WTC11 (cell line): ENCODE results near the gene TRAPPC8. TPM values are rescaled to one million over a fixed set of nuclear protein-coding genes. Genes with fewer than 3 reads are reported as not detected.
A peak's percentile ranks its signal among the peaks of the same experiment; 100 is the strongest.
"Not testable (repeated sequence)": the region's sequence is repeated elsewhere in the genome, so short reads cannot be mapped to it uniquely, and the experiment has no call there.

ENCODE experiments used
- ATAC-seq: fragments of 200-7000 bp; cut with Tn5 transposase; 2 replicates; pipeline ENCODE4 v1.10.0; 2021; ENCODE audit warnings: mild to moderate bottlenecking, moderate library complexity
- CTCF ChIA-PET: fragments of 300-600 bp; sonication (Branson Sonifier 250); formaldehyde crosslinking; loops from one replicate; lab custom pipeline; 2021; ENCODE audit warnings: antibody characterized with exemption; lab: Charles Lee
- POLR2A ChIA-PET: fragments of 350-600 bp; sonication (Branson Sonifier 250); formaldehyde crosslinking; loops from one replicate; lab custom pipeline; 2021; ENCODE audit warnings: antibody characterized with exemption; lab: Charles Lee
- DNase-seq: peaks from one replicate; pipeline ENCODE4 v3.0.0; 2021; ENCODE audit warnings: low spot score
- H3K27ac Mint-ChIP-seq: 2 replicates; pipeline ENCODE4 v1.8.0; 2021; ENCODE audit warnings: mixed read lengths
- H3K27me3 Mint-ChIP-seq: 2 replicates; pipeline ENCODE4 v1.8.0; 2021; ENCODE audit warnings: low read depth, mild to moderate bottlenecking, moderate library complexity, mixed read lengths
- H3K36me3 Mint-ChIP-seq: 2 replicates; pipeline ENCODE4 v1.8.0; 2021; ENCODE audit warnings: mixed read lengths
- H3K4me1 Mint-ChIP-seq: 2 replicates; pipeline ENCODE4 v1.8.0; 2022; ENCODE audit warnings: mixed read lengths
- H3K4me3 Mint-ChIP-seq: 2 replicates; pipeline ENCODE4 v1.8.0; 2021; ENCODE audit warnings: mild to moderate bottlenecking, moderate library complexity, mixed read lengths
- H3K9me3 Mint-ChIP-seq: 2 replicates; pipeline ENCODE4 v1.8.0; 2021; ENCODE audit warnings: mixed read lengths
- E2F1 ChIP-seq: sonication (generic); formaldehyde crosslinking; IDR thresholded peaks from 2 replicates; pipeline ENCODE4 v1.8.0; 2022; ENCODE audit warnings: mild to moderate bottlenecking, missing genetic modification reagents
- FOXK1 ChIP-seq: sonication (generic); formaldehyde crosslinking; IDR thresholded peaks from 2 replicates; pipeline ENCODE4 v1.8.0; 2022; ENCODE audit warnings: mild to moderate bottlenecking, moderate library complexity, missing genetic modification reagents
- GABPB1 ChIP-seq: sonication (generic); formaldehyde crosslinking; IDR thresholded peaks from 2 replicates; pipeline ENCODE4 v1.8.1; 2023; ENCODE audit warnings: mild to moderate bottlenecking, missing genetic modification reagents
- GRHL2 ChIP-seq: fragments of 250-450 bp; sonication (Bioruptor Pico); IDR thresholded peaks from 2 replicates; pipeline ENCODE4 v1.8.0; 2022; ENCODE audit warnings: mild to moderate bottlenecking, moderate library complexity; ENCODE audit not compliant: insufficient replicate concordance, severe bottlenecking
- MXD4 ChIP-seq: fragments of 250-450 bp; sonication (Bioruptor Pico); IDR thresholded peaks from 2 replicates; pipeline ENCODE4 v1.8.0; 2021; ENCODE audit warnings: mild to moderate bottlenecking, moderate library complexity, borderline replicate concordance
- MYBL2 ChIP-seq: sonication (generic); formaldehyde crosslinking; IDR thresholded peaks from 2 replicates; pipeline ENCODE4 v1.8.1; 2023; ENCODE audit warnings: mild to moderate bottlenecking, moderate library complexity, missing genetic modification reagents
- total RNA-seq: library from RNA; stranded (reverse); gene quantifications from 3 replicates; pipeline ENCODE4 v1.2.3, GENCODE V29; 2021
- TF ChIP-seq, protein P1 (sequence below): fragments of 250-450 bp; sonication (Bioruptor Pico); IDR thresholded peaks from 2 replicates; pipeline ENCODE4 v1.9.0; 2021; ENCODE audit warnings: moderate library complexity, mild to moderate bottlenecking, inconsistent platforms, borderline replicate concordance
- TF ChIP-seq, protein P2 (sequence below): sonication (generic); formaldehyde crosslinking; IDR thresholded peaks from 2 replicates; pipeline ENCODE4 v1.8.0; 2023; ENCODE audit warnings: missing genetic modification reagents, mild to moderate bottlenecking, borderline replicate concordance
- TF ChIP-seq, protein P3 (sequence below): sonication (generic); formaldehyde crosslinking; IDR thresholded peaks from 2 replicates; pipeline ENCODE4 v1.8.0; 2023; ENCODE audit warnings: missing genetic modification reagents
- TF ChIP-seq, protein P4 (sequence below): sonication (generic); formaldehyde crosslinking; IDR thresholded peaks from 2 replicates; pipeline ENCODE4 v1.8.1; 2022; ENCODE audit warnings: low read depth, missing genetic modification reagents, borderline replicate concordance

TRAPPC8 gene
- total RNA-seq, 1 experiment from 2014 or later: 56.3 TPM

GRCh38 chr18:31931886-31932240 is 11.1 kb downstream of the TRAPPC8 start (continued):
- TF ChIP-seq, protein P1, sequence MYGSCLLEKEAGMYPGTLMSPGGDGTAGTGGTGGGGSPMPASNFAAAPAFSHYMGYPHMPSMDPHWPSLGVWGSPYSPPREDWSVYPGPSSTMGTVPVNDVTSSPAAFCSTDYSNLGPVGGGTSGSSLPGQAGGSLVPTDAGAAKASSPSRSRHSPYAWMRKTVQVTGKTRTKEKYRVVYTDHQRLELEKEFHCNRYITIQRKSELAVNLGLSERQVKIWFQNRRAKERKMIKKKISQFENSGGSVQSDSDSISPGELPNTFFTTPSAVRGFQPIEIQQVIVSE: no peak
- no peak for TF ChIP-seq MYBL2 (CRISPR knock-in tag)
- TF ChIP-seq GRHL2 (CRISPR knock-in tag): no peak
- TF ChIP-seq, protein P2, sequence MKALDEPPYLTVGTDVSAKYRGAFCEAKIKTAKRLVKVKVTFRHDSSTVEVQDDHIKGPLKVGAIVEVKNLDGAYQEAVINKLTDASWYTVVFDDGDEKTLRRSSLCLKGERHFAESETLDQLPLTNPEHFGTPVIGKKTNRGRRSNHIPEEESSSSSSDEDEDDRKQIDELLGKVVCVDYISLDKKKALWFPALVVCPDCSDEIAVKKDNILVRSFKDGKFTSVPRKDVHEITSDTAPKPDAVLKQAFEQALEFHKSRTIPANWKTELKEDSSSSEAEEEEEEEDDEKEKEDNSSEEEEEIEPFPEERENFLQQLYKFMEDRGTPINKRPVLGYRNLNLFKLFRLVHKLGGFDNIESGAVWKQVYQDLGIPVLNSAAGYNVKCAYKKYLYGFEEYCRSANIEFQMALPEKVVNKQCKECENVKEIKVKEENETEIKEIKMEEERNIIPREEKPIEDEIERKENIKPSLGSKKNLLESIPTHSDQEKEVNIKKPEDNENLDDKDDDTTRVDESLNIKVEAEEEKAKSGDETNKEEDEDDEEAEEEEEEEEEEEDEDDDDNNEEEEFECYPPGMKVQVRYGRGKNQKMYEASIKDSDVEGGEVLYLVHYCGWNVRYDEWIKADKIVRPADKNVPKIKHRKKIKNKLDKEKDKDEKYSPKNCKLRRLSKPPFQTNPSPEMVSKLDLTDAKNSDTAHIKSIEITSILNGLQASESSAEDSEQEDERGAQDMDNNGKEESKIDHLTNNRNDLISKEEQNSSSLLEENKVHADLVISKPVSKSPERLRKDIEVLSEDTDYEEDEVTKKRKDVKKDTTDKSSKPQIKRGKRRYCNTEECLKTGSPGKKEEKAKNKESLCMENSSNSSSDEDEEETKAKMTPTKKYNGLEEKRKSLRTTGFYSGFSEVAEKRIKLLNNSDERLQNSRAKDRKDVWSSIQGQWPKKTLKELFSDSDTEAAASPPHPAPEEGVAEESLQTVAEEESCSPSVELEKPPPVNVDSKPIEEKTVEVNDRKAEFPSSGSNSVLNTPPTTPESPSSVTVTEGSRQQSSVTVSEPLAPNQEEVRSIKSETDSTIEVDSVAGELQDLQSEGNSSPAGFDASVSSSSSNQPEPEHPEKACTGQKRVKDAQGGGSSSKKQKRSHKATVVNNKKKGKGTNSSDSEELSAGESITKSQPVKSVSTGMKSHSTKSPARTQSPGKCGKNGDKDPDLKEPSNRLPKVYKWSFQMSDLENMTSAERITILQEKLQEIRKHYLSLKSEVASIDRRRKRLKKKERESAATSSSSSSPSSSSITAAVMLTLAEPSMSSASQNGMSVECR (CRISPR knock-in tag): no peak
- TF ChIP-seq FOXK1 (CRISPR knock-in tag): no peak

- TF ChIP-seq E2F1: no peak
- TF ChIP-seq, protein P3, sequence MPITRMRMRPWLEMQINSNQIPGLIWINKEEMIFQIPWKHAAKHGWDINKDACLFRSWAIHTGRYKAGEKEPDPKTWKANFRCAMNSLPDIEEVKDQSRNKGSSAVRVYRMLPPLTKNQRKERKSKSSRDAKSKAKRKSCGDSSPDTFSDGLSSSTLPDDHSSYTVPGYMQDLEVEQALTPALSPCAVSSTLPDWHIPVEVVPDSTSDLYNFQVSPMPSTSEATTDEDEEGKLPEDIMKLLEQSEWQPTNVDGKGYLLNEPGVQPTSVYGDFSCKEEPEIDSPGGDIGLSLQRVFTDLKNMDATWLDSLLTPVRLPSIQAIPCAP (CRISPR knock-in tag): no peak
- no peak for TF ChIP-seq MXD4 (CRISPR knock-in tag)
- ChIA-PET CTCF (no interaction called here), POLR2A (no interaction called here)
- peaks cover 29% of the 10 kb centered on the region for H3K36me3 Mint-ChIP-seq
- no peak overlapping the region for H3K4me3 Mint-ChIP-seq
- ATAC-seq (no peak), DNase-seq (no peak)
- H3K27ac Mint-ChIP-seq: peak overlapping the region; percentile 22; the same call in 1 of the 2 replicates
- no peaks in the 10 kb centered on the region for H3K27me3 Mint-ChIP-seq
- no peaks in the 10 kb centered on the region for H3K4me1 Mint-ChIP-seq
- no peaks in the 10 kb centered on the region for H3K9me3 Mint-ChIP-seq
Measured at GRCh38 chr18:31931163-31931885, 11.6 kb downstream of the TRAPPC8 start.

DNA sequence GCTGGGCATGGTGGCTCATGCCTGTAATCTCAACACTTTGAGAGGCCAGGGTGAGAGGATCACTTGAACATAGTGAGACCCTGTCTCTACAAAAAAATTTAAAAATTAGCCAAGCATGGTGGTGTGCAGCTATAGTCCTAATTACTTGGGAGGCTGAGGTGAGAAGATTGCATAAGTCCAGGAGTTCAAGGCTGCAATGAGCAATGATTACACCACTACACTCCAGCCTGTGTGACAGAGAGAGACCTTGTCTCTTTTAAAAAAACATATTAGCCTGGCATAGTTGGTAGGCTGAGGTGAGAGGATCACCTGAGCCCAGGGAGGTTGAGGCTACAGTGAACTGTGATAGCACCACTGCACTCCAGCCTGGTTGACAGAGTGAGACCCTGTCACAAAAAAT is 13.7 kb downstream of the TRAPPC8 start:
- Mint-ChIP-seq H3K36me3 (peaks cover 43% of the 10 kb centered on the region), H3K27ac (no peak overlapping the region), H3K27me3 (no peaks in the 10 kb centered on the region), H3K9me3 (no peaks in the 10 kb centered on the region), H3K4me1 (0 out of 2 replicates have a peak, but pooled peaks cover 5% of the 10 kb centered on the region), H3K4me3 (no peak overlapping the region)
- ChIA-PET CTCF (no interaction called here), POLR2A (no interaction called here)
- no peak for ATAC-seq
- DNase-seq: no peak
- 0 out of 2 replicates have a peak, but pooled peaks have one; percentile 33 for TF ChIP-seq GABPB1 (CRISPR knock-in tag)
- TF ChIP-seq, protein P4, sequence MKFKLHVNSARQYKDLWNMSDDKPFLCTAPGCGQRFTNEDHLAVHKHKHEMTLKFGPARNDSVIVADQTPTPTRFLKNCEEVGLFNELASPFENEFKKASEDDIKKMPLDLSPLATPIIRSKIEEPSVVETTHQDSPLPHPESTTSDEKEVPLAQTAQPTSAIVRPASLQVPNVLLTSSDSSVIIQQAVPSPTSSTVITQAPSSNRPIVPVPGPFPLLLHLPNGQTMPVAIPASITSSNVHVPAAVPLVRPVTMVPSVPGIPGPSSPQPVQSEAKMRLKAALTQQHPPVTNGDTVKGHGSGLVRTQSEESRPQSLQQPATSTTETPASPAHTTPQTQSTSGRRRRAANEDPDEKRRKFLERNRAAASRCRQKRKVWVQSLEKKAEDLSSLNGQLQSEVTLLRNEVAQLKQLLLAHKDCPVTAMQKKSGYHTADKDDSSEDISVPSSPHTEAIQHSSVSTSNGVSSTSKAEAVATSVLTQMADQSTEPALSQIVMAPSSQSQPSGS (CRISPR knock-in tag): no peak

- POLR2A ChIA-PET: interaction anchor here (0.6 kb wide), 1 partner anchor 51 kb away, joined by 3 read pairs; no protein-coding TSS in a partner anchor
Measured at GRCh38 chr18:31926988-31927387, 15.9 kb downstream of the TRAPPC8 start.

More at GRCh38 chr18:31926988-31927387, 15.9 kb downstream of the TRAPPC8 start:
- CTCF ChIA-PET, H3K9me3 Mint-ChIP-seq, H3K27me3 Mint-ChIP-seq, H3K4me3 Mint-ChIP-seq, H3K4me1 Mint-ChIP-seq, ATAC-seq, DNase-seq, H3K27ac Mint-ChIP-seq: not testable (repeated sequence)
- H3K36me3 Mint-ChIP-seq: peaks cover 47% of the 10 kb centered on the region
